Skeletal muscle satellite cell (primary cell): ENCODE results near the gene WASHC3.
A peak's percentile ranks its signal among the peaks of the same experiment; 100 is the strongest.

Experiments
- H3K27me3 ChIP-seq: 2 replicates; pipeline ENCODE4 v1.7.0; 2013; ENCODE audit warnings: low read length; ENCODE audit not compliant: control insufficient read depth, insufficient read depth
- H3K36me3 ChIP-seq: 2 replicates; pipeline ENCODE4 v1.7.0; 2013; ENCODE audit warnings: mild to moderate bottlenecking, control low read depth, low read length; ENCODE audit not compliant: insufficient read depth
- H3K4me1 ChIP-seq: 2 replicates; pipeline ENCODE4 v1.7.0; 2013; ENCODE audit warnings: low read length; ENCODE audit not compliant: control insufficient read depth, insufficient read depth
- H3K4me2 ChIP-seq: 2 replicates; pipeline ENCODE4 v1.7.0; 2013; ENCODE audit warnings: mild to moderate bottlenecking, low read length
- H3K4me3 ChIP-seq: 2 replicates; pipeline ENCODE4 v1.7.0; 2013; ENCODE audit warnings: low read length
- H3K9ac ChIP-seq: 2 replicates; pipeline ENCODE4 v1.7.0; 2013; ENCODE audit warnings: mild to moderate bottlenecking, low read depth, low read length, moderate library complexity
- H3K9me3 ChIP-seq: replicated peaks from 2 replicates; pipeline ENCODE4 v1.7.0; 2013; ENCODE audit warnings: mild to moderate bottlenecking, control low read depth, low read length

WASHC3 gene

GRCh38 chr12:102067574-102068258 lies 5.9 kb upstream of the WASHC3 start:
- Histone ChIP-seq H3K9ac (no peak overlapping the region), H3K27me3 (no peaks in the 10 kb centered on the region), H3K4me2 (no peak overlapping the region), H3K36me3 (no peaks in the 10 kb centered on the region), H3K4me1 (peaks cover 5% of the 10 kb centered on the region), H3K9me3 (no peaks in the 10 kb centered on the region), H3K4me3 (no peak overlapping the region)

- no peak overlapping the region for H3K4me2 ChIP-seq
- H3K9ac ChIP-seq: no peak overlapping the region
- H3K9me3 ChIP-seq: no peaks in the 10 kb centered on the region
- peaks cover 4% of the 10 kb centered on the region for H3K36me3 ChIP-seq
- no peak overlapping the region for H3K4me3 ChIP-seq
- no peaks in the 10 kb centered on the region for H3K27me3 ChIP-seq
- H3K4me1 ChIP-seq: peaks cover 9% of the 10 kb centered on the region
These were observed 2.7 kb upstream of the WASHC3 start for GRCh38 chr12:102064476-102064875.

- Histone ChIP-seq H3K4me1 (peaks cover 9% of the 10 kb centered on the region), H3K4me2 (no peak overlapping the region), H3K4me3 (no peak overlapping the region), H3K36me3 (peaks cover 7% of the 10 kb centered on the region), H3K9ac (no peak overlapping the region), H3K9me3 (no peaks in the 10 kb centered on the region), H3K27me3 (no peaks in the 10 kb centered on the region)
These were observed 1.3 kb upstream of the WASHC3 start for GRCh38 chr12:102063069-102063468.

DNA sequence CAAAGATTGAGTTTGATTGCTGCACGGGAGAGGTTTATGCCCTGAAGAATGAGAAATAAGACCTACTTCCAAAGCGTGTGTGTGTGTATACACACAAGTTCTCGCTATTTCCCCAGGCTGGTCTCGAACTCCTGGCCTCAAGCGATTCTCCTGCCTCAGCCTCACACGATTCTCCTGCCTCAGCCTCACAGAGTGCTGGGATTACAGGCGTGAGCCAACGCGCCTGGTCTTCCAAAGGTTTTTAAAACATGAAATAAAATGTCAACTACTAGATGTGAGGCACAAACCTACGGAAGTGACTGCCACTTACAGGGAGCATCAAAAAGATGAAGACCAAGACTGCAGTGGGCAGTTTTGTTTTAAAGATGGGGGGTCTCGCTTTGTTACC lies 622 bp upstream of the WASHC3 start:
- peak overlapping the region; percentile 82 for H3K4me2 ChIP-seq
- H3K27me3 ChIP-seq: no peaks in the 10 kb centered on the region
- peaks cover 7% of the 10 kb centered on the region for H3K36me3 ChIP-seq
- peak overlapping the region; percentile 93 for H3K9ac ChIP-seq
- H3K4me1 ChIP-seq: peaks cover 4% of the 10 kb centered on the region
- peak overlapping the region; percentile 90 for H3K4me3 ChIP-seq
- H3K9me3 ChIP-seq: no peaks in the 10 kb centered on the region

DNA sequence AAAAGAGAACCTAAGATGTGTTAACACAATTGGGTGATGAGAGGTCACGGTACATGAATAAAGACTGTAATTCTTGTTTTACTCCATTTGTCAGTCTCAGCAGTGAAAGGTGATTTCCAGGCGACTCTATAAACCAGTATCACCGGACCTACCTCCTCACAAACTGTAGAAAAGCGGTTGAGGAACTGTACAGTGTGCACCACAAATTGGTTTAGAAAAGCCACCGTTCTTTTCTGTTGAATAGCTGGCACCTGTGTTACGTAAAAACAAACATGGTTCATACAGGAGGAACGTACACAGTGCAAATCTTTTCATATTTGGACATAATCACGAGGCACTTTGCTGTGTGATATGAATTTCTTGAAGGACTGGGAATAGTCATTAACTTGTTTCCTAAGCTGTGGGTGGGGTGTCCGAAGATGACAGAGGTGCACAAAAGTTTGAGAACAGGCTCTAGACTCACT lies 663 bp downstream of the WASHC3 start:
- H3K27me3 ChIP-seq: no peaks in the 10 kb centered on the region
- H3K9ac ChIP-seq: peak overlapping the region; percentile 93
- peaks cover 15% of the 10 kb centered on the region for H3K36me3 ChIP-seq
- H3K9me3 ChIP-seq: no peaks in the 10 kb centered on the region
- peak overlapping the region; percentile 90 for H3K4me3 ChIP-seq
- H3K4me1 ChIP-seq: peaks cover 4% of the 10 kb centered on the region
- peak overlapping the region; percentile 82 for H3K4me2 ChIP-seq

DNA sequence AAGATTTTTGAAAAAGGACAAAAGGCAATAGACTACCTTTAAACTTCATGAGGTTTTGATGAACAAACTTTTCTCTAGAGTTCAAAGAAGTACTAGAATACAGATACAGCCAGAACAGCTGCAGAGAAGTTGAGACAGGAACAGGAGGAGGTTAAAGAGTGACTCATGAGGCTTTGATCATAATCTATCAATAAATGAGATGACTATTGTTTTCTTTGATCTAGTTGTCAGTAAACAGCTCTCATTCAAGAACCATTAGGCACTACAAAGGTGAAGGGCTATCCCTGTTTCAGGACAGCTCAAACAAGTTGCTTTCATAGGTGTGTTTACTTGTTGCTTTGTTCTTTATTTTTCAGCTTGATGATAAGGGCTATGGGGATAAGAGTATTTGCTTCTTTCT lies 2.4 kb downstream of the WASHC3 start:
- H3K9ac ChIP-seq: no peak overlapping the region
- no peaks in the 10 kb centered on the region for H3K27me3 ChIP-seq
- no peak overlapping the region for H3K4me2 ChIP-seq
- H3K4me3 ChIP-seq: no peak overlapping the region
- no peaks in the 10 kb centered on the region for H3K9me3 ChIP-seq
- H3K36me3 ChIP-seq: peaks cover 15% of the 10 kb centered on the region
- H3K4me1 ChIP-seq: peaks cover 4% of the 10 kb centered on the region

- Histone ChIP-seq H3K9ac (no peak overlapping the region), H3K4me1 (no peaks in the 10 kb centered on the region), H3K36me3 (peaks cover 25% of the 10 kb centered on the region), H3K9me3 (no peaks in the 10 kb centered on the region), H3K4me3 (no peak overlapping the region), H3K27me3 (no peaks in the 10 kb centered on the region), H3K4me2 (no peak overlapping the region)
These were observed 7.4 kb downstream of the WASHC3 start for GRCh38 chr12:102054345-102054744.

DNA sequence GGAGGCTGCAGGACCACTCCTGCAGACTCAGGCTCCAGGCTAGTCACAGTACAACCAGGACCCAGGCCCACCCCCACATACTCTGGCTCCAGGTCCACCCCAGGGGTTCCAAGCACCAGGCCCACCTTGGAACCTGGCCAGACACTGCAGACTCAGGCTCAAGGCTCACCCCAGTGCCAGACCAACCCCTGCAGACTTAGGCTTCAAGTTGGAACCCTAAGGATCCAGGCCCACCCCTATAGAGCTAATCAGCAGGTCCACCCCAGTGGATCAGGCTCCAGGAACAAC lies 8.8 kb downstream of the WASHC3 start:
- H3K4me3 ChIP-seq: no peak overlapping the region
- H3K36me3 ChIP-seq: peaks cover 29% of the 10 kb centered on the region
- H3K9me3 ChIP-seq: no peaks in the 10 kb centered on the region
- no peak overlapping the region for H3K9ac ChIP-seq
- H3K4me2 ChIP-seq: no peak overlapping the region
- no peaks in the 10 kb centered on the region for H3K27me3 ChIP-seq
- no peaks in the 10 kb centered on the region for H3K4me1 ChIP-seq

DNA sequence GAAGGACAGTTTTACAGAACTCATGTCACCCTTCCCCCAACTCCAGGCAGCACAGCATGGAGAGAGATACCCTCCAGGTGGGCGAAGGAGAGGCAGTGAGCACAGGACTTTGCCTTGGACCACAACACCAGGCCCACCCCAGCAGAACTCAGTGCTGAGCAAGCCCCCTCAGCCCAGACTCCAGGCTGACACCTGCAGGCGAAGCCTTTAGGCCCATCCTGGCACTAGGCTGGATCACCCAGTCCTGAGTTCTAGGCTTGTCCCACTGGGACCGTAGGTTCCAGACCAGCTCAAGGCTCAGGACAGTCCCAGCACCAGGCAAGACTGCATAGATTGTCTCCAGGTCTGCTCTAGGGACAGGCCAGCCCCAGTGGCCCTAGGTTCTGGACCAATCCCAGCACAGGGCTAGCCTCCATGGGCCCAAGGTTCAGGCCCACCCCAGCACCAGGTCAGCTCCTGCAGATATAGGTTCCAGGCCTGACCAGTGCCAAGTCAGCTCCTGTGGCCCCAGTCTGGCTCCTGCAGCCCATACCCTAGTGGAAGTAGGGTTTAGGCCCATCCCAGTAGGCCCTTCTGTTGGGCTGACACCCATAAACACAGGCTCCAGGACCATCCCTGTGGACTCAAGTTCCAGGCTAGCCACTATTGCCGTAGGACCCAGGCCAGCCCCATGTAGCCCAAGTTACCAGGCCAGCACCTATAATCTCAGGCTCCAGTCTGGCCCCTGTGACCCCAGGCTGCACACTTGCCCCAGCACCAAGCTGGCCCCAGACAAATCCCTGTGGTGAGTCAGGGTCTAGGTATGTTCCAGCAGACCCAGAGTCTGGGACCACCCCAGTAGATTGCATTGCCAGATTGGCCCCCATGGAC lies 9.4 kb downstream of the WASHC3 start:
- Histone ChIP-seq H3K36me3 (peaks cover 29% of the 10 kb centered on the region), H3K4me2 (no peak overlapping the region), H3K27me3 (no peaks in the 10 kb centered on the region), H3K4me1 (no peaks in the 10 kb centered on the region), H3K9me3 (no peaks in the 10 kb centered on the region), H3K9ac (no peak overlapping the region), H3K4me3 (no peak overlapping the region)

- peaks cover 21% of the 10 kb centered on the region for H3K36me3 ChIP-seq
- H3K27me3 ChIP-seq: no peaks in the 10 kb centered on the region
- H3K9ac ChIP-seq: no peak overlapping the region
- no peaks in the 10 kb centered on the region for H3K9me3 ChIP-seq
- H3K4me3 ChIP-seq: no peak overlapping the region
- H3K4me2 ChIP-seq: no peak overlapping the region
- no peaks in the 10 kb centered on the region for H3K4me1 ChIP-seq
These were observed 10.3 kb downstream of the WASHC3 start for GRCh38 chr12:102051431-102051965.

- no peak overlapping the region for H3K9ac ChIP-seq
- no peak overlapping the region for H3K4me3 ChIP-seq
- peaks cover 23% of the 10 kb centered on the region for H3K36me3 ChIP-seq
- H3K27me3 ChIP-seq: no peaks in the 10 kb centered on the region
- no peaks in the 10 kb centered on the region for H3K9me3 ChIP-seq
- H3K4me2 ChIP-seq: no peak overlapping the region
- H3K4me1 ChIP-seq: no peaks in the 10 kb centered on the region
These were observed 10.9 kb downstream of the WASHC3 start for GRCh38 chr12:102050660-102051430.
